Hepatocyte (in vitro differentiated cells): ENCODE results near the gene ARPC1B. TPM values are rescaled to one million over a fixed set of nuclear protein-coding genes. Genes with fewer than 3 reads are reported as not detected.
A peak's percentile ranks its signal among the peaks of the same experiment; 100 is the strongest.

ENCODE experiments used
- DNase-seq: peaks from one replicate; pipeline ENCODE4 v3.0.0-alpha.2; 2016; ENCODE audit warnings: low spot score
- H2AFZ ChIP-seq: fragments of 200-600 bp; sonication (generic); 2 replicates; pipeline ENCODE4 v1.6.0; 2016; ENCODE audit warnings: antibody characterized with exemption, mild to moderate bottlenecking
- H3K27ac ChIP-seq: fragments of 200-600 bp; sonication (generic); 2 replicates; pipeline ENCODE4 v1.5.1; 2016; ENCODE audit warnings: mild to moderate bottlenecking
- H3K27me3 ChIP-seq: fragments of 200-600 bp; sonication (generic); 2 replicates; pipeline ENCODE4 v1.6.1; 2016
- H3K36me3 ChIP-seq: fragments of 200-600 bp; sonication (generic); replicated peaks from 2 replicates; pipeline ENCODE4 v1.5.1; 2016; ENCODE audit warnings: low read depth; ENCODE audit not compliant: insufficient read depth
- H3K4me1 ChIP-seq: fragments of 200-600 bp; sonication (generic); 2 replicates; pipeline ENCODE4 v1.5.1; 2016; ENCODE audit warnings: mild to moderate bottlenecking, moderate library complexity; ENCODE audit not compliant: insufficient read depth
- H3K4me2 ChIP-seq: fragments of 200-600 bp; sonication (generic); 2 replicates; pipeline ENCODE4 v1.6.0; 2016
- H3K4me3 ChIP-seq: fragments of 200-600 bp; sonication (generic); 2 replicates; pipeline ENCODE4 v1.5.1; 2016; ENCODE audit warnings: mild to moderate bottlenecking
- H3K79me2 ChIP-seq: fragments of 200-600 bp; sonication (generic); 2 replicates; pipeline ENCODE4 v1.6.0; 2017; ENCODE audit warnings: mild to moderate bottlenecking
- H3K9me2 ChIP-seq: fragments of 200-600 bp; sonication (generic); replicated peaks from 2 replicates; pipeline ENCODE4 v1.6.0; 2017; ENCODE audit warnings: mild to moderate bottlenecking; ENCODE audit not compliant: insufficient read depth
- H3K9me3 ChIP-seq: fragments of 200-600 bp; sonication (generic); 2 replicates; pipeline ENCODE4 v1.5.1; 2016; ENCODE audit warnings: low read depth, mild to moderate bottlenecking
- H4K20me1 ChIP-seq: fragments of 200-600 bp; sonication (generic); 2 replicates; pipeline ENCODE4 v1.6.0; 2016; ENCODE audit warnings: mild to moderate bottlenecking; ENCODE audit not compliant: insufficient read depth, poor library complexity, severe bottlenecking
- CTCF ChIP-seq: fragments of 200-600 bp; sonication (generic); IDR thresholded peaks from 2 replicates; pipeline ENCODE4 v1.5.1; 2016; ENCODE audit warnings: antibody characterized with exemption, mild to moderate bottlenecking; ENCODE audit not compliant: poor library complexity
- EZH2 ChIP-seq: fragments of 200-600 bp; sonication (generic); IDR thresholded peaks from 2 replicates; pipeline ENCODE4 v1.6.1; 2016; ENCODE audit warnings: antibody characterized with exemption, mild to moderate bottlenecking, borderline replicate concordance
- EZH2phosphoT487 ChIP-seq: fragments of 200-600 bp; sonication (generic); IDR thresholded peaks from one replicate; pipeline ENCODE4 v1.6.1; 2018; ENCODE audit warnings: antibody characterized with exemption, mild to moderate bottlenecking, low read depth, moderate library complexity; ENCODE audit not compliant: unreplicated experiment, severe bottlenecking
- WGBS: methylation state at CpG from one replicate; pipeline ENCODE4 v1.1.6; 2016; ENCODE audit warnings: low lambda C conversion rate; ENCODE audit errors: missing lambda C conversion rate; 5-methylcytosine and 5-hydroxymethylcytosine counted together
- polyA plus RNA-seq: library from polyadenylated mRNA; unstranded; fragments of >200 nt; fragmentation: Nextera tagmentation; extraction: Ambion mirVana; gene quantifications from 2 replicates; pipeline ENCODE4 v1.2.1, GENCODE V29; 2016
- total RNA-seq: library from RNA; depleted of rRNA; stranded (reverse); fragments of >200 nt; gene quantifications from 2 replicates; pipeline ENCODE4 v1.2.3, GENCODE V29; 2014

ARPC1B gene
- total and polyA plus RNA-seq, 2 experiments from 2014 or later = 153 to 205 TPM

GRCh38 chr7:99362801-99363200 is 11.7 kb upstream of the ARPC1B start:
- no peak overlapping the region for H2AFZ ChIP-seq
- DNase-seq = no peak
- H3K9me2 ChIP-seq = no peaks in the 10 kb centered on the region
- no peaks in the 10 kb centered on the region for H3K9me3 ChIP-seq
- H3K36me3 ChIP-seq = no peaks in the 10 kb centered on the region
- no peak overlapping the region for H3K27ac ChIP-seq
- H3K4me3 ChIP-seq = no peak overlapping the region
- no peak for TF ChIP-seq EZH2
- no peak for TF ChIP-seq EZH2phosphoT487
- no peak for TF ChIP-seq CTCF
- no peaks in the 10 kb centered on the region for H3K4me1 ChIP-seq
- H3K4me2 ChIP-seq = no peak overlapping the region
- WGBS = 60% methylated on average over 3 of the region's 3 CpGs
- H3K79me2 ChIP-seq = no peaks in the 10 kb centered on the region
- H3K27me3 ChIP-seq = no peaks in the 10 kb centered on the region
- H4K20me1 ChIP-seq = no peaks in the 10 kb centered on the region

GRCh38 chr7:99363286-99363685 is 11.2 kb upstream of the ARPC1B start:
- H3K27me3 ChIP-seq = no peaks in the 10 kb centered on the region
- H3K9me3 ChIP-seq = no peaks in the 10 kb centered on the region
- H3K36me3 ChIP-seq = no peaks in the 10 kb centered on the region
- H3K79me2 ChIP-seq = no peaks in the 10 kb centered on the region
- H3K27ac ChIP-seq = no peak overlapping the region
- H3K4me2 ChIP-seq = no peak overlapping the region
- H4K20me1 ChIP-seq = no peaks in the 10 kb centered on the region
- 88% methylated on average over 5 of the region's 5 CpGs for WGBS
- no peak overlapping the region for H2AFZ ChIP-seq
- DNase-seq = no peak
- no peak for TF ChIP-seq EZH2phosphoT487
- no peak for TF ChIP-seq CTCF
- no peak for TF ChIP-seq EZH2
- H3K4me3 ChIP-seq = no peak overlapping the region
- H3K9me2 ChIP-seq = no peaks in the 10 kb centered on the region
- H3K4me1 ChIP-seq = no peaks in the 10 kb centered on the region

GRCh38 chr7:99365318-99366141 is 9.0 kb upstream of the ARPC1B start:
- Histone ChIP-seq H3K27me3 (no peaks in the 10 kb centered on the region), H3K79me2 (no peaks in the 10 kb centered on the region), H4K20me1 (no peaks in the 10 kb centered on the region), H3K4me1 (no peaks in the 10 kb centered on the region), H2AFZ (no peak overlapping the region), H3K4me3 (no peak overlapping the region), H3K9me3 (no peaks in the 10 kb centered on the region), H3K27ac (no peak overlapping the region), H3K36me3 (no peaks in the 10 kb centered on the region), H3K4me2 (no peak overlapping the region), H3K9me2 (no peaks in the 10 kb centered on the region)
- WGBS = 87% methylated on average over 17 of the region's 17 CpGs
- TF ChIP-seq EZH2phosphoT487 (no peak), CTCF (peak; percentile 44)
- peak; percentile 48 for DNase-seq
